ENCODE data around the gene SIDT2. TPM values are rescaled to one million over a fixed set of nuclear protein-coding genes. Genes with fewer than 3 reads are reported as not detected.

SIDT2 gene
- total RNA-seq, 1 experiment from 2014 or later, result 37.0 TPM

GRCh38 chr11:117230999-117231841, 52.7 kb downstream of the SIDT2 start:
- Histone ChIP-seq H2AFZ (ENCODE audit: low read depth, low read length, poor library complexity, severe bottlenecking) (no peak overlapping the region), H3K9ac (ENCODE audit: low read length) (peak overlapping the region; percentile 82), H3K9me2 (ENCODE audit: insufficient read depth) (no peaks in the 10 kb centered on the region), H3K79me2 (ENCODE audit: insufficient read depth, low read length) (peaks cover 34% of the 10 kb centered on the region), H3K4me3 (replicated peaks in 1 of 2; ENCODE audit: low read depth in 1 of 2, low read length in 2 of 2) (peak overlapping the region; percentile 69 to 80), H3K4me1 (ENCODE audit: control insufficient read depth in 1 of 2, insufficient read depth in 2 of 2, low read length in 2 of 2) (peaks cover 14 to 20% of the 10 kb centered on the region in 2 experiments; a peak in 3 of 4 replicates), H3K27me3 (ENCODE audit: insufficient read depth, low read length) (no peaks in the 10 kb centered on the region), H3K27ac (ENCODE audit: low read depth, low read length) (peak overlapping the region; percentile 71), H3K4me2 (ENCODE audit: low read length) (peak overlapping the region; percentile 92), H4K20me1 (ENCODE audit: insufficient read depth) (no peaks in the 10 kb centered on the region), H3K36me3 (ENCODE audit: control insufficient read depth in 1 of 2, insufficient read depth in 2 of 2, low read length in 2 of 2) (peaks cover 4 to 9% of the 10 kb centered on the region in 2 experiments; a peak in 3 of 4 replicates), H3K9me3 (ENCODE audit: control insufficient read depth in 1 of 2, insufficient read depth in 1 of 2, low read depth in 1 of 2, low read length in 2 of 2) (no peaks in the 10 kb centered on the region)
- TF ChIP-seq EZH2 (IDR thresholded peaks at IDR 0.05) (no peak), ELF1 (IDR thresholded peaks at IDR 0.05; ENCODE audit: borderline replicate concordance, low read depth) (no peak), ZFX (IDR thresholded peaks at IDR 0.05) (no peak), CEBPB (IDR thresholded peaks at IDR 0.05; ENCODE audit: low read depth) (no peak), SP1 (IDR thresholded peaks at IDR 0.05; ENCODE audit: low read depth) (no peak), ZNF274 (IDR thresholded peaks at IDR 0.05; ENCODE audit: low read depth, low read length) (no peak), FOSL1 (IDR thresholded peaks at IDR 0.05; ENCODE audit: low read depth) (no peak), EZH2phosphoT487 (IDR thresholded peaks at IDR 0.05; ENCODE audit: borderline replicate concordance) (no peak), TCF7L2 (IDR thresholded peaks at IDR 0.05; ENCODE audit: borderline replicate concordance, extremely low read depth, insufficient read depth, insufficient read length) (no peak), SRF (IDR thresholded peaks at IDR 0.05; ENCODE audit: low read depth) (no peak), POLR2AphosphoS5 (IDR thresholded peaks at IDR 0.05; ENCODE audit: low read depth, low read length) (no peak), REST (IDR thresholded peaks at IDR 0.05; ENCODE audit: low read depth) (no peak), SIN3A (IDR thresholded peaks at IDR 0.05; ENCODE audit: low read depth) (no peak), JUND (IDR thresholded peaks at IDR 0.05) (no peak; the same call in 1 of the 2 replicates), CBX3 (IDR thresholded peaks at IDR 0.05; ENCODE audit: low read depth) (no peak), ATF3 (IDR thresholded peaks at IDR 0.05) (no peak), YY1 (IDR thresholded peaks at IDR 0.05; ENCODE audit: extremely low read depth, insufficient replicate concordance, low read depth, low read length) (no peak)
- ATAC-seq (no peak), DNase-seq (ENCODE audit: low read depth, low spot score) (no peak)
- ChIA-PET CTCF (interaction anchor here (1.0 to 2.2 kb wide), 3 partner anchors 10 to 53 kb away, joined by 3 to 10 read pairs (median 4); partner anchors contain the start of gene SIDT2), POLR2A (interaction anchor here (0.7 to 1.7 kb wide), 3 partner anchors 9 to 180 kb away, joined by 3 to 5 read pairs (median 4); partner anchors contain the start of gene SIDT2), RAD21 (ENCODE audit: low non-redundant PET in 1 of 2, low total read pairs in 2 of 2, uncharacterized antibody in 2 of 2, unreplicated experiment in 2 of 2) (no interaction called here)
- BruUV-seq (replicated peaks), result TSS peak; percentile 50
- intact Hi-C loops (cut with micrococcal nuclease), result no loop called here
